Measurements from ENCODE around the gene GCHFR. TPM values are rescaled to one million over a fixed set of nuclear protein-coding genes. Genes with fewer than 3 reads are reported as not detected.

Gene GCHFR
- total and polyA plus RNA-seq, 4 donors: 50.5 to 229 (median 119) TPM

DNA sequence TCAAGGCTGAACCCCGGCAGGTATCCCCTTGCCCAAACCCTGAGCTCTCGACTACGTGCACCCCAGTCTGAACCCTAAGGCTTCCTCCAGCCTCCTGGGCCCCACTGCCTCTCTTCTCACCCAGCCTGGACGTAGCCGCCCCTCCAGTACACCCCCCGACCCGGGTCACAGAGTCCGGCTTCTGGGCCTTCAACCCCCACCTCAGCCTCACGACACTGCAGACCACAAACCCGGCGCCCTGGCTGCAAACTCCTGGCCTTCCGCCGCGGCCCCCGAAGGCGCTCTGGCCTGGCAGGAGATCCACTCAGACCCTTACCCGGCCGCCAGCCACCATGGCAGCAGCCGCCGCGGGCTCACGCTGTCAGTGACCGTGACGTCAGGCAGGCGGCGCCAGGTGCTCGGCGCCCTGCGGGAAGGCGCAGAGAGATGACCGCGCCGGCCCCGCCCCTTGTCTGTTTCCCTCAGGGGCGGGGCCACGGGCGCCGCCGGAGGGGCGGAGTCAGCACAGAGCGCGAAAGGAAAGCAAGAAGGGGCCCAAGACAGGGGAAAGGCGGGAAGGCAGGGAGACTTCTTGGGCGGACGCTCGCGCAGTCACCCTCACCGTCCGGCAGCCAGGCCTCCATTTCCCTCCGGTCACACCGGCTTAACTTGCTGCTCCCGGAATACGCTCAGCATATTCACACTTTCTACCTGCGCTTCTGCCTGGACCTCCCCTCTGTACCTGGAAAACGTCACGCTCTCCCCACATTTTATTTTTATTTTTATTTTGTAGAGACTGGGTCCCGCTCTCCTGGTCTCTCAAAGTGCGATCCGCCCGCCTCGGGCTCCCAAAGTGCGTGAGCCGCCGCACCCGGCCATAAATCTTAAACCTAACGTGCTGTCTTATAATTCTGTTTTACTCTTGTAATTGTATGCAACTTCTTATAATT is 8.7 kb upstream of the GCHFR start, which contains the start of gene RMDN3 (continued):
- TF ChIP-seq, protein P1, sequence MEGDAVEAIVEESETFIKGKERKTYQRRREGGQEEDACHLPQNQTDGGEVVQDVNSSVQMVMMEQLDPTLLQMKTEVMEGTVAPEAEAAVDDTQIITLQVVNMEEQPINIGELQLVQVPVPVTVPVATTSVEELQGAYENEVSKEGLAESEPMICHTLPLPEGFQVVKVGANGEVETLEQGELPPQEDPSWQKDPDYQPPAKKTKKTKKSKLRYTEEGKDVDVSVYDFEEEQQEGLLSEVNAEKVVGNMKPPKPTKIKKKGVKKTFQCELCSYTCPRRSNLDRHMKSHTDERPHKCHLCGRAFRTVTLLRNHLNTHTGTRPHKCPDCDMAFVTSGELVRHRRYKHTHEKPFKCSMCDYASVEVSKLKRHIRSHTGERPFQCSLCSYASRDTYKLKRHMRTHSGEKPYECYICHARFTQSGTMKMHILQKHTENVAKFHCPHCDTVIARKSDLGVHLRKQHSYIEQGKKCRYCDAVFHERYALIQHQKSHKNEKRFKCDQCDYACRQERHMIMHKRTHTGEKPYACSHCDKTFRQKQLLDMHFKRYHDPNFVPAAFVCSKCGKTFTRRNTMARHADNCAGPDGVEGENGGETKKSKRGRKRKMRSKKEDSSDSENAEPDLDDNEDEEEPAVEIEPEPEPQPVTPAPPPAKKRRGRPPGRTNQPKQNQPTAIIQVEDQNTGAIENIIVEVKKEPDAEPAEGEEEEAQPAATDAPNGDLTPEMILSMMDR (IDR thresholded peaks at IDR 0.05; ENCODE audit: low read depth, low read length, missing input control): no peak
- TF ChIP-seq, protein P2, sequence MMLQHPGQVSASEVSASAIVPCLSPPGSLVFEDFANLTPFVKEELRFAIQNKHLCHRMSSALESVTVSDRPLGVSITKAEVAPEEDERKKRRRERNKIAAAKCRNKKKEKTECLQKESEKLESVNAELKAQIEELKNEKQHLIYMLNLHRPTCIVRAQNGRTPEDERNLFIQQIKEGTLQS (IDR thresholded peaks at IDR 0.05): no peak
- TF ChIP-seq TAF1 (conservative IDR thresholded peaks at IDR 0.05) (no peak), HNF4G (IDR thresholded peaks at IDR 0.05) (no peak), GABPA (IDR thresholded peaks at IDR 0.05 in 1 of 2, conservative IDR thresholded peaks at IDR 0.05 in 1 of 2) (peak in 1 of 2 donors; percentile 50)

DNA sequence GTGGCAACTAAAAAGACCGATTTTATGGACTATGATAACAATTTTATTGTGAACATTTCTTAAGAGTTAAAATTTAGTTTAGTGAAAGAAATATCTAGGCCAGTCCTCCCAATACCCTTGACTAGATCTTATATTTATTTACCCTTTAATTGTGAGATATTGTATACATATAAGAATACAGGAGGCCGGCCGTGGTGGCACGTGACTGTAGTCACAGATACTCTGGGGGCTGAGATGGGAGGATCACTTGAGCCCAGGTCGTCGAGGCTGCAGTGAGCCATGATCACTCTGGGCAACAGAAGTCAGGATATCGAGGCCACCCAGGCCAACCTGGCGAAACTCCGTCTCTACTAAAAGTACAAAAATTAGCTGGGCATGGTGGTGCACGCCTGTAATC is 8.1 kb upstream of the GCHFR start:
- Histone ChIP-seq H3K36me3 (ENCODE audit: control insufficient read depth in 4 of 4, insufficient read depth in 3 of 4, low read depth in 1 of 4, low read length in 3 of 4) (peaks cover 0 to 21% (median 14%) of the 10 kb centered on the region in 4 donors), H3K9me3 (ENCODE audit: control insufficient read depth in 4 of 4, low read length in 3 of 4) (no peaks in the 10 kb centered on the region), H3K27me3 (ENCODE audit: control insufficient read depth in 4 of 4, insufficient read depth in 4 of 4, low read length in 3 of 4) (no peaks in the 10 kb centered on the region), H3K4me3 (ENCODE audit: low read depth in 1 of 3, low read length in 3 of 3) (peak overlapping the region in 1 of 3 donors; percentile 64), H3K27ac (ENCODE audit: low read depth in 1 of 2, low read length in 2 of 2) (peak overlapping the region; percentile 73 to 74), H3K9ac (ENCODE audit: low read depth in 1 of 2, low read length in 2 of 2) (peak overlapping the region; percentile 81), H3K4me1 (ENCODE audit: control insufficient read depth in 4 of 4, insufficient read depth in 4 of 4, low read length in 3 of 4) (peaks cover 3 to 19% (median 12%) of the 10 kb centered on the region in 4 donors)
- TF ChIP-seq NR2F2 (IDR thresholded peaks at IDR 0.05) (no peak), SP1 (IDR thresholded peaks at IDR 0.05) (no peak), HNF4A (conservative IDR thresholded peaks at IDR 0.05) (no peak), EGR1 (IDR thresholded peaks at IDR 0.05; ENCODE audit: low read depth in 2 of 2) (no peak), HNF4G (IDR thresholded peaks at IDR 0.05) (no peak)
- TF ChIP-seq, protein P2 (IDR thresholded peaks at IDR 0.05): no peak
- TF ChIP-seq, protein P3, sequence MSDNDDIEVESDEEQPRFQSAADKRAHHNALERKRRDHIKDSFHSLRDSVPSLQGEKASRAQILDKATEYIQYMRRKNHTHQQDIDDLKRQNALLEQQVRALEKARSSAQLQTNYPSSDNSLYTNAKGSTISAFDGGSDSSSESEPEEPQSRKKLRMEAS (IDR thresholded peaks at IDR 0.05): no peak
- 74% methylated on average over 10 of the region's 10 CpGs for WGBS
- no peak for DNase-seq (ENCODE audit: low spot score)

DNA sequence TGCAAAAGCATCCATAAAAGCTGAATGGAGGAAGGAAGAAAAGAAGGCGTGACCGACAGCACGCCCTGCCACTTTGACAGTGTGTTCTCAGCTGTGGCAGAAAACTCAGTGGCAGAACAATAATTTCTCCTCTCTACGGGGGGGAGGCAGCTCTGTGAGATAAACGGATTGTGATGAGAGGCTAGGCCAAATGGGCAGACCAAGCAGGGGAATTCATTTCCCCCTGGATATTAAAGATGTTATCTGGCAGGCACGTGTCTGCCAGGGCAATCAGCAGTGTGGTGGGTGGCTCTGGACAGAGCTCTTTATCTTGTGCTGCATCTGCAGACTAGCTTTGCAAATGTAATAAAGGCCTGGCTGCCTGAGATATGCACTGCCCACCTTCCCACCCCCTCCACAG is 6.9 kb upstream of the GCHFR start:
- Histone ChIP-seq H3K4me3 (ENCODE audit: low read depth in 1 of 3, low read length in 3 of 3) (no peak overlapping the region), H3K9me3 (ENCODE audit: control insufficient read depth in 4 of 4, low read length in 3 of 4) (no peaks in the 10 kb centered on the region), H3K27ac (ENCODE audit: low read depth in 1 of 2, low read length in 2 of 2) (no peak overlapping the region), H3K36me3 (ENCODE audit: control insufficient read depth in 4 of 4, insufficient read depth in 3 of 4, low read depth in 1 of 4, low read length in 3 of 4) (peaks cover 0 to 9% (median 4%) of the 10 kb centered on the region in 4 donors), H3K4me1 (ENCODE audit: control insufficient read depth in 4 of 4, insufficient read depth in 4 of 4, low read length in 3 of 4) (peaks cover 3 to 19% (median 12%) of the 10 kb centered on the region in 4 donors), H3K9ac (ENCODE audit: low read depth in 1 of 2, low read length in 2 of 2) (no peak overlapping the region), H3K27me3 (ENCODE audit: control insufficient read depth in 4 of 4, insufficient read depth in 4 of 4, low read length in 3 of 4) (no peaks in the 10 kb centered on the region)
- WGBS: 71% methylated on average over 6 of the region's 6 CpGs
- no peak for DNase-seq (ENCODE audit: low spot score)
- TF ChIP-seq EGR1 (IDR thresholded peaks at IDR 0.05; ENCODE audit: low read depth in 2 of 2) (no peak), FOXA2 (IDR thresholded peaks at IDR 0.05) (no peak), HNF4A (conservative IDR thresholded peaks at IDR 0.05) (no peak), SP1 (IDR thresholded peaks at IDR 0.05) (no peak), RXRA (IDR thresholded peaks at IDR 0.05) (no peak), TAF1 (conservative IDR thresholded peaks at IDR 0.05) (no peak), GABPA (IDR thresholded peaks at IDR 0.05 in 1 of 2, conservative IDR thresholded peaks at IDR 0.05 in 1 of 2) (no peak), RAD21 (IDR thresholded peaks at IDR 0.05) (no peak), NR2F2 (IDR thresholded peaks at IDR 0.05) (no peak), FOXA1 (IDR thresholded peaks at IDR 0.05) (no peak)
- TF ChIP-seq, protein P2 (IDR thresholded peaks at IDR 0.05): no peak
- TF ChIP-seq, protein P3 (IDR thresholded peaks at IDR 0.05): no peak
- TF ChIP-seq, protein P4, sequence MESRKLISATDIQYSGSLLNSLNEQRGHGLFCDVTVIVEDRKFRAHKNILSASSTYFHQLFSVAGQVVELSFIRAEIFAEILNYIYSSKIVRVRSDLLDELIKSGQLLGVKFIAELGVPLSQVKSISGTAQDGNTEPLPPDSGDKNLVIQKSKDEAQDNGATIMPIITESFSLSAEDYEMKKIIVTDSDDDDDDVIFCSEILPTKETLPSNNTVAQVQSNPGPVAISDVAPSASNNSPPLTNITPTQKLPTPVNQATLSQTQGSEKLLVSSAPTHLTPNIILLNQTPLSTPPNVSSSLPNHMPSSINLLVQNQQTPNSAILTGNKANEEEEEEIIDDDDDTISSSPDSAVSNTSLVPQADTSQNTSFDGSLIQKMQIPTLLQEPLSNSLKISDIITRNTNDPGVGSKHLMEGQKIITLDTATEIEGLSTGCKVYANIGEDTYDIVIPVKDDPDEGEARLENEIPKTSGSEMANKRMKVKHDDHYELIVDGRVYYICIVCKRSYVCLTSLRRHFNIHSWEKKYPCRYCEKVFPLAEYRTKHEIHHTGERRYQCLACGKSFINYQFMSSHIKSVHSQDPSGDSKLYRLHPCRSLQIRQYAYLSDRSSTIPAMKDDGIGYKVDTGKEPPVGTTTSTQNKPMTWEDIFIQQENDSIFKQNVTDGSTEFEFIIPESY (IDR thresholded peaks at IDR 0.05): no peak
- TF ChIP-seq, protein P5, sequence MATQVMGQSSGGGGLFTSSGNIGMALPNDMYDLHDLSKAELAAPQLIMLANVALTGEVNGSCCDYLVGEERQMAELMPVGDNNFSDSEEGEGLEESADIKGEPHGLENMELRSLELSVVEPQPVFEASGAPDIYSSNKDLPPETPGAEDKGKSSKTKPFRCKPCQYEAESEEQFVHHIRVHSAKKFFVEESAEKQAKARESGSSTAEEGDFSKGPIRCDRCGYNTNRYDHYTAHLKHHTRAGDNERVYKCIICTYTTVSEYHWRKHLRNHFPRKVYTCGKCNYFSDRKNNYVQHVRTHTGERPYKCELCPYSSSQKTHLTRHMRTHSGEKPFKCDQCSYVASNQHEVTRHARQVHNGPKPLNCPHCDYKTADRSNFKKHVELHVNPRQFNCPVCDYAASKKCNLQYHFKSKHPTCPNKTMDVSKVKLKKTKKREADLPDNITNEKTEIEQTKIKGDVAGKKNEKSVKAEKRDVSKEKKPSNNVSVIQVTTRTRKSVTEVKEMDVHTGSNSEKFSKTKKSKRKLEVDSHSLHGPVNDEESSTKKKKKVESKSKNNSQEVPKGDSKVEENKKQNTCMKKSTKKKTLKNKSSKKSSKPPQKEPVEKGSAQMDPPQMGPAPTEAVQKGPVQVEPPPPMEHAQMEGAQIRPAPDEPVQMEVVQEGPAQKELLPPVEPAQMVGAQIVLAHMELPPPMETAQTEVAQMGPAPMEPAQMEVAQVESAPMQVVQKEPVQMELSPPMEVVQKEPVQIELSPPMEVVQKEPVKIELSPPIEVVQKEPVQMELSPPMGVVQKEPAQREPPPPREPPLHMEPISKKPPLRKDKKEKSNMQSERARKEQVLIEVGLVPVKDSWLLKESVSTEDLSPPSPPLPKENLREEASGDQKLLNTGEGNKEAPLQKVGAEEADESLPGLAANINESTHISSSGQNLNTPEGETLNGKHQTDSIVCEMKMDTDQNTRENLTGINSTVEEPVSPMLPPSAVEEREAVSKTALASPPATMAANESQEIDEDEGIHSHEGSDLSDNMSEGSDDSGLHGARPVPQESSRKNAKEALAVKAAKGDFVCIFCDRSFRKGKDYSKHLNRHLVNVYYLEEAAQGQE (IDR thresholded peaks at IDR 0.05): no peak
